Endothelial cell of umbilical vein (primary cell): ENCODE measurements around the gene KANSL1.

Experiments
- EZH2 ChIP-seq: IDR thresholded peaks from 2 replicates; pipeline ENCODE4 v1.6.1; 2012; ENCODE audit warnings: borderline replicate concordance, low read depth, mild to moderate bottlenecking, moderate library complexity, low read length, inconsistent platforms; ENCODE audit not compliant: severe bottlenecking
- FOS ChIP-seq: IDR thresholded peaks from 2 replicates; pipeline ENCODE4 v1.6.1; 2011; ENCODE audit warnings: mild to moderate bottlenecking, low read length, moderate library complexity, borderline replicate concordance; ENCODE audit not compliant: insufficient read depth
- GATA2 ChIP-seq: IDR thresholded peaks from 2 replicates; pipeline ENCODE4 v1.7.0; 2011; ENCODE audit warnings: low read depth, mild to moderate bottlenecking, moderate library complexity, mixed read lengths, low read length; ENCODE audit not compliant: insufficient read length, insufficient read depth
- JUN ChIP-seq: IDR thresholded peaks from 2 replicates; pipeline ENCODE4 v1.6.1; 2011; ENCODE audit warnings: borderline replicate concordance, low read depth; ENCODE audit not compliant: insufficient read length, insufficient read depth
- MYC ChIP-seq: IDR thresholded peaks from one replicate; pipeline ENCODE4 v1.6.1; 2011; ENCODE audit warnings: mild to moderate bottlenecking, low read depth, low read length
- POLR2A ChIP-seq: IDR thresholded peaks from 2 replicates; pipeline ENCODE4 v1.6.1; 2012; ENCODE audit warnings: low read depth, mild to moderate bottlenecking, control low read depth, low read length
- POLR2AphosphoS5 ChIP-seq: IDR thresholded peaks from 2 replicates; pipeline ENCODE4 v1.6.1; 2012; ENCODE audit warnings: low read depth, mild to moderate bottlenecking, control low read depth, low read length, moderate library complexity; ENCODE audit not compliant: insufficient read depth
- TF ChIP-seq, protein P1 (sequence below), 2 donors: IDR thresholded peaks; 1 replicate in 1 of 2; 2 replicates in 1 of 2; pipeline ENCODE4 v1.5.1; 2011; ENCODE audit warnings: low read length in 2 of 2, mild to moderate bottlenecking in 2 of 2, moderate library complexity in 2 of 2, control low read depth in 1 of 2, inconsistent platforms in 1 of 2, low read depth in 1 of 2; ENCODE audit not compliant: insufficient read depth in 1 of 2; ENCODE audit errors: extremely low read depth in 1 of 2
- TF ChIP-seq, protein P2 (sequence below): IDR thresholded peaks from 2 replicates; pipeline ENCODE4 v1.6.1; 2011; ENCODE audit not compliant: insufficient read depth, insufficient read length

DNA sequence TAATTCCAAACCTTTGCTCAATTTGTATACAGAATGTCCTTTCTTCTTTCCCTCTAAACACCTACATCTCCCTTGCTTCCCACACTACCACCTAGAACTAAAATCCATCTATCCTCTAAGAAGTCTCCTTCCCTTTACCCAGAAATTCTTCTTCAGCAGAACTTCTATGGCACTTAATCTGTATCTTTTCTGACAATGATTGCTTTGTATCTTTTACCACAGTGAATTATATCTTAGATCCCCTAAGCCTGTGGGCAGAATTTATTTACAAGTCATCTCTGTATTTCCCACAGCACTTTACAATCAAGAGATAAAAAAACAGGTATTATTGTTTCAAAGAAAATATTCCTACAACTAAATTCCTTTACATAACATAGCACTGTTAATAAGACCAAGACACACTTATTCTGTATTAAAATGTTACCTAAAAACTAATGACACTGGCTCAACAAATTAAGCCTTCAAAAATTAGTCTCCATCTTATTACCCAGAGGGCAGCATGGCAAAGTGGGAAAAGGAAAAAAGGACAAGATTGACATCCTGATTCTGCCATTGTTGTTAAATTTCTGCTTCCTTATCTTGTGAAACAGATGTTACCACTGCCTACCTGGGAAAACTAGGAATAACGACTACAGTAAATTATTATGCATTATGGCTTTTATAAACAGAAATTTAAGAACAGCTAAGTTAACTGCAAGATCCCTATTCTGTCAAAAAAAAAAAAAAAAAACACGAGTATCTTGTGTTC is 42.8 kb downstream of the KANSL1 start:
- TF ChIP-seq, protein P1, sequence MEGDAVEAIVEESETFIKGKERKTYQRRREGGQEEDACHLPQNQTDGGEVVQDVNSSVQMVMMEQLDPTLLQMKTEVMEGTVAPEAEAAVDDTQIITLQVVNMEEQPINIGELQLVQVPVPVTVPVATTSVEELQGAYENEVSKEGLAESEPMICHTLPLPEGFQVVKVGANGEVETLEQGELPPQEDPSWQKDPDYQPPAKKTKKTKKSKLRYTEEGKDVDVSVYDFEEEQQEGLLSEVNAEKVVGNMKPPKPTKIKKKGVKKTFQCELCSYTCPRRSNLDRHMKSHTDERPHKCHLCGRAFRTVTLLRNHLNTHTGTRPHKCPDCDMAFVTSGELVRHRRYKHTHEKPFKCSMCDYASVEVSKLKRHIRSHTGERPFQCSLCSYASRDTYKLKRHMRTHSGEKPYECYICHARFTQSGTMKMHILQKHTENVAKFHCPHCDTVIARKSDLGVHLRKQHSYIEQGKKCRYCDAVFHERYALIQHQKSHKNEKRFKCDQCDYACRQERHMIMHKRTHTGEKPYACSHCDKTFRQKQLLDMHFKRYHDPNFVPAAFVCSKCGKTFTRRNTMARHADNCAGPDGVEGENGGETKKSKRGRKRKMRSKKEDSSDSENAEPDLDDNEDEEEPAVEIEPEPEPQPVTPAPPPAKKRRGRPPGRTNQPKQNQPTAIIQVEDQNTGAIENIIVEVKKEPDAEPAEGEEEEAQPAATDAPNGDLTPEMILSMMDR (IDR thresholded peaks at IDR 0.05; ENCODE audit: extremely low read depth in 1 of 2, insufficient read depth in 1 of 2, low read depth in 1 of 2, low read length in 2 of 2) = no peak
- TF ChIP-seq POLR2A (no peak), GATA2 (no peak), EZH2 (no peak), POLR2AphosphoS5 (no peak), JUN (no peak), FOS (no peak), MYC (no peak)
- TF ChIP-seq, protein P2, sequence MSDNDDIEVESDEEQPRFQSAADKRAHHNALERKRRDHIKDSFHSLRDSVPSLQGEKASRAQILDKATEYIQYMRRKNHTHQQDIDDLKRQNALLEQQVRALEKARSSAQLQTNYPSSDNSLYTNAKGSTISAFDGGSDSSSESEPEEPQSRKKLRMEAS = no peak
